GM10266 (cell line): ENCODE measurements around the gene PEAK1.
A peak's percentile ranks its signal among the peaks of the same experiment; 100 is the strongest.
"Not testable (repeated sequence)": the region's sequence is repeated elsewhere in the genome, so short reads cannot be mapped to it uniquely, and the experiment has no call there.

Source experiments
- DNase-seq: peaks from one replicate; pipeline ENCODE4 v3.0.0; 2012; ENCODE audit errors: extremely low spot score
- TF ChIP-seq, protein P1 (sequence below): IDR thresholded peaks from 2 replicates; pipeline ENCODE4 v1.5.1; 2012; ENCODE audit warnings: mild to moderate bottlenecking, low read depth; ENCODE audit not compliant: control insufficient read depth, insufficient read depth; ENCODE audit errors: missing control alignments

The PEAK1 gene

DNA sequence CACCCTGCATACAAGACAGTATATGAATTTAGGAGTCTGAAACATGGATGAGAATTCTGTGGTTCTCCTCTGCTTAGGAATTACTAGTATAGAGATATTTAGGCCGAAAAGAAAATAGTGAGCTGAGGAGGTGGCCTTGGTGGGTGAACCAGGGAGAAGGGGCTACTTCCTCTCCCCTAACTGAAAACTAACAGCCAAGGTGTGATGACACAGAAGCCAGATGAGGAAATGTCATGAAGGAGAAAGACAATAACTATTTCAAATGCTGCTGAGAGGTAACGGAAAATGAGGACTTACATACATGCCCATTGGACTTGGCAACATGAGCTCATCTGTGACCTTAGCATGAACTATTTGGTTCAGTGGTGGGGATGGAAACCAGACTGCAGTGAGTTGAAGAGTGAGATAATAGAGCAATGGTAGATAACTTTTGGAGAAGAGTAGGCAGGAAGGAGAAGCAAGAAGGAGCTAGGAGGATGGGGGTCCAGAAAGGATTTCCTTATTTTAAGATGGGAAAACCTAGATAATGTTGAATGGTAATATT lies 234.6 kb downstream of the PEAK1 start:
- TF ChIP-seq, protein P1, sequence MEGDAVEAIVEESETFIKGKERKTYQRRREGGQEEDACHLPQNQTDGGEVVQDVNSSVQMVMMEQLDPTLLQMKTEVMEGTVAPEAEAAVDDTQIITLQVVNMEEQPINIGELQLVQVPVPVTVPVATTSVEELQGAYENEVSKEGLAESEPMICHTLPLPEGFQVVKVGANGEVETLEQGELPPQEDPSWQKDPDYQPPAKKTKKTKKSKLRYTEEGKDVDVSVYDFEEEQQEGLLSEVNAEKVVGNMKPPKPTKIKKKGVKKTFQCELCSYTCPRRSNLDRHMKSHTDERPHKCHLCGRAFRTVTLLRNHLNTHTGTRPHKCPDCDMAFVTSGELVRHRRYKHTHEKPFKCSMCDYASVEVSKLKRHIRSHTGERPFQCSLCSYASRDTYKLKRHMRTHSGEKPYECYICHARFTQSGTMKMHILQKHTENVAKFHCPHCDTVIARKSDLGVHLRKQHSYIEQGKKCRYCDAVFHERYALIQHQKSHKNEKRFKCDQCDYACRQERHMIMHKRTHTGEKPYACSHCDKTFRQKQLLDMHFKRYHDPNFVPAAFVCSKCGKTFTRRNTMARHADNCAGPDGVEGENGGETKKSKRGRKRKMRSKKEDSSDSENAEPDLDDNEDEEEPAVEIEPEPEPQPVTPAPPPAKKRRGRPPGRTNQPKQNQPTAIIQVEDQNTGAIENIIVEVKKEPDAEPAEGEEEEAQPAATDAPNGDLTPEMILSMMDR, result no peak
- DNase-seq, result no peak

DNA sequence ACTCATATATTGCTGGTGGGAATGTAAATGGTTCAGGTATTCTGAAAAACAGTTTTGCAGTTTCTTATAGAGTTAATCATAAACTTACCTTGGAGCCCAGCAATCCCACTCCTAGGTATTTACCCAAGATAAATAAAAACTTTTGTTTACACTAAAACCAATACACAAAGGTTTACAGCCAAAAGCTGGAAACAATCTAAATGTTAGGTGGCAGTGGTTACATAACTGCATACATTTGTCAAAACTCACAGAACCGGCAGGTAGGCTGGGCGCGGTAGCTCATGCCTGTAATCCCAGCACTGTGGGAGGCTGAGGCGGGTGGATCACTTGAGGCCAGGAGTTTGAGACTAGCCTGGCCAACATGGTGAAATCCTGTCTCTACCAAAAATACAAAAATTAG lies 235.6 kb downstream of the PEAK1 start:
- not testable (repeated sequence) for DNase-seq

DNA sequence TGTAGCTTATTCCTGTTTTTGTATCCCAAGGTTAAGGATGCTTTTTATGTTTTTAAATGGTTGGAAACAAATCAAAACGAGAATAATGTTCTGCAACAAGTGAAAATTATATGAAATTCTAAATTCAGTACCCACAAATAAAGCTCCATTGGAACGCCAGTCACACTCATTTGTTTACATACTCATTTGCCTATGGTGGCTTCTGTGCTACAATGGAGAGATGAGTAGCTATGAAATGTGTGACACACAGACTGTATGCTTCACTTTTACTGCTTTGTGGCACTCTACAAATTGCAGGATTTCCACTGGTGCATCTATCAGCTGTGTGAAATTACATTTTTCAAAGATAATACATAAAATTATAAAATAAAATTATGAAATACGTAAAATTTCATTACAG lies 236.8 kb downstream of the PEAK1 start:
- no peak for DNase-seq
- TF ChIP-seq, protein P1, result no peak

DNA sequence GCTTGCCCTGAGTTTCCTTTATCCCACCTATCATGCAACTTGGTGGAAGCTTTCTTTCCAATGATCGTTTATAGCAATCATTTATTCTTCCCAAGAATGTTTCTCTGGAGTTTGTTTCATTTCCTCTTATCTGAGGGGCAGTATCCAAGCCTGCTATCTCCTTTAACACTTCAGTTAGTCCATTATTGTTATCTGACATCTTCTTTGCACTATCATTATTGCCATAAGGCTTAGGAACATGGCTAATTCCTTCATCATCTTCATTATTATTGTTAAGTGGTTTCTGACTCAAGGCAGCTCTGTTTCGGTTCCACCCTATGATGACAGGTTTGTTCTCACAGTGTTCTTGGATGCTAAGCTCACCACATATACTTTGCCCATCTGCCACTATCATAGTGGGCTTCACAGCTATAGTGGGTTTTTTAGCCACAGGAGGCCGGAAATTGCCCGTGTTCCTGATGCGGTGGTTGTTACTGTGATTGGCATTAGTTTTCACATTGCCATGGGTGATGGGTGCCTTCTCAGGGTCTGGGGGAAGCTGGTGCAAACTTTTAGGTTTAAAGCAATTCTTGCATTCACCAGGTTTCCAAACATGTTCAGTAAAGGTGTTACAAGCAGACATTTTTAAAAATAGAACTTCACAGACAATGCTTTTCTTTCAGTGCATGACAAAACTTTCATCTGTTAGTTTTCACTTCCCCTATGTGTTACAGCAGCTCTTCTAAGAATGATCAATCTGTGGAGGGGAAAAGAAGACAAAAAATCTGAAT lies 238.4 kb downstream of the PEAK1 start:
- peak; percentile 47 for DNase-seq
- TF ChIP-seq, protein P1, result no peak

DNA sequence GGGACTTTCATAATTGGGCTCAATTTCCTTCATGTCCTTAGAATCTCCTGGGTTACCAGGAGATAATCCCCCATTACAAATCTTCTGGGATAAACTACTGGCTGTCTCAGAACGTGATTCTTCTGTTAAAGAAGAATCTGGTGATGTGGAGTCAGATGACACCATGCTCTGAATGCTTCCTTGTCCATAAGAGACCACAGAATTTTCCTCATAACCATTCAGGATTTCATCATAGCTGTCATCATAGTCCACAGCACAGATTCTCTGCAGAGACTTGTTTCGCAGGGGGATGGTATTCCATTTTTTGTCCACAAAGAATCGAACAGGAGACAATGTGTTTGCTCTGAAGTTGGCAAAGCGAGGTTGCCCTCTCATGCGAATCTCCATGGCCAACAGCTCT lies 239.1 kb downstream of the PEAK1 start:
- no peak for DNase-seq
- TF ChIP-seq, protein P1, result no peak

DNA sequence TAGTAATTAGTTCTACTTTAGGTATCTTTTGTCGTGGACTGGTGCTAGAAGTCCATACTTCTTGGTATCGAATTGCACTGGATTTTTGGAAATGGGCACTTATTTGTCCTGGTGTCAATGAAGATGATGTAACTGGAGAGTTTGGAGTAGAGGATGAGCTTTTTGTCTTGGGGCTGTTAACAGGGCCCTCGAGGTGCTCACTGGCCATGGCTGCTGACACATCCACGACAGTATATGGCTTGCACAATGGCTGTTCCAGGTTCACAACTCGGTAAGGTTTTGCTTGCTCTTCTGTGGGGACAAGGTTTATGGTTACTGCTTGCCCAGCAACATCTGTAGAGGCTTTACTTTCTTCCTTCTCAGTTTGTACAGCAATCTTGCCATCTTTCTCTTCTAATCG lies 239.6 kb downstream of the PEAK1 start:
- TF ChIP-seq, protein P1, result no peak
- no peak for DNase-seq

DNA sequence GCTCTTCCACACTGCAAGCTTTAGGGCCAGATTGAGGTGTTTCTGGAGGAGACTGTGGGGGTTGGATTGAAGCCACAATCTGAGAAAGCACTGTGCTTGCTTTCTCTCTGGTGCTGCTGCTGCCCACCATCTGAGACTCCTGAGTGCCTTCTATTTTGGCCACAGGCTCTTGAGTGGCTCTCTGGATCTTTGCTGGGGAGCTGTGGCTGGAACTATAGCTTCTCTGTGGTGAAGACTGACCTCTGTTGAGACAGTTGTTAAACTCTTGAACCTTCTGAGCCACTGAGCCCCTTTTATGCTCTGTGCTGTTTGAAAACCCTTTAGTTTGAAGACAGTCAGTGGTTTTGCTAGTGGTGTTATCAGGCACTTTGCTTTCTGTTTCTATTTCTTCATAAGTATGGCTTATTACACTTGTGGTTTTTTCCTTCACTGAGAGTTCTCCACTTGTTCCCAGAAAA lies 240.3 kb downstream of the PEAK1 start:
- TF ChIP-seq, protein P1, result peak; percentile 14
- DNase-seq, result peak; percentile 56

DNA sequence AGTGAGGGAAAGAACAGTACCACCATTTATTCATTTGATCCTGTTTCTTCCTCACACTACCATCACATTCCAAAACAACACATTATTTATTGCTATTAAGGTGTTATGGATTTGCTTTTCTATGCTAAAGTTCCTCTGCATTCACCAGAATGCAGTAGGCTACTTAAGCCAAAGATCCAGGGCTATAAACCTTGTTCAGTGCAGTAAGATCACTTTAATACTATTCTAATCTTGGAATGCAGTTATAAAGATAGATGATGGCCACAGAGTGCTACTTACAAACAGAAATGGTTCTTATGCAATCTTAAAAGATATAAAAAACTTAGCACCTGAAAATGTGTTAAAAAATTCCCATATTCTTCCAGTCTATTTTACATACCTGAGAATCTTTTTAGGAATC lies 241.5 kb downstream of the PEAK1 start:
- TF ChIP-seq, protein P1, result no peak
- DNase-seq, result no peak

DNA sequence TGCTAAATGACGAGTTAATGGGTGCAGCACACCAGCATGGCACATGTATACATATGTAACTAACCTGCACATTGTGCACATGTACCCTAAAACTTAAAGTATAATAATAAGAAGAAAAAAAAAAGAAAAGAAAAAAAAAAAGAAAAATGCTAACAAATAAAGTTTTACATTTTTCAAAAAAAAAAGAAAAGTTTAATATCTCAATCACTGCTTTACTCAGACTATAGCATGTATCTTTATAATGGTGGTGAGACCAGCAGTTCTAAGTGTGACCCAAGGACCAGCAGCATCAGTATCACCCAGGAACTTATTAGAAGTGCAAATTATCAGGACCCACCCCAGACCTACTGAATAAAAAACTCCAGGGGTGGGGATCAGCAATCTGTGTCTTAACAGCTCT lies 243.8 kb downstream of the PEAK1 start:
- DNase-seq, result not testable (repeated sequence)
